HG03575 (cell line): ENCODE data around the gene FBXL22.

Experiments used
- ATAC-seq: cut with Tn5 transposase; IDR thresholded peaks from one replicate; pipeline ENCODE4 v1.9.1; 2021; ENCODE audit not compliant: unreplicated experiment, insufficient number of reproducible peaks, low FRiP score; ENCODE audit errors: extremely low read depth

The FBXL22 gene

DNA sequence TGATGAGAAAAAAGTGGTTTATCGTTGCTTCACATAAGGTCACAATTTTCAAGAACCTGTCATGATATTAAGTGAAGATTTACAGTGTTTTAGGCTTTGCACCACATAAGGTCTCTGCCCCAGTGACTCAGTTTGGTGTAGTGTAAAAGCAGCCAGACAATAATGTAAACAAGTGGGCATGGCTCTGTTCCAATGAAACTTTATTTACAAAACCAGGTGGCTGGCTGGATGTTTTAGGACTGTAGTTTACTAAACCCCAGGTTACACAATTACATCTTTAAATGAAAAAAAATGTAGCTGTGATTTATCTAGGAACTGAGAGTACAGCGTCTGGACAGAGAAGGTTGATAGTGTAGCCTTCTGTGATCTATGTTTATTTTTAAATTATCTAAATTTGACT is 9.7 kb upstream of the FBXL22 start:
- ATAC-seq = no peak

- ATAC-seq = no peak
Measured at GRCh38 chr15:63588826-63589225, 8.4 kb upstream of the FBXL22 start.

- ATAC-seq = no peak
Measured at GRCh38 chr15:63593705-63594671, 3.2 kb upstream of the FBXL22 start.

- no peak for ATAC-seq
Measured at GRCh38 chr15:63595065-63595464, 2.1 kb upstream of the FBXL22 start.

DNA sequence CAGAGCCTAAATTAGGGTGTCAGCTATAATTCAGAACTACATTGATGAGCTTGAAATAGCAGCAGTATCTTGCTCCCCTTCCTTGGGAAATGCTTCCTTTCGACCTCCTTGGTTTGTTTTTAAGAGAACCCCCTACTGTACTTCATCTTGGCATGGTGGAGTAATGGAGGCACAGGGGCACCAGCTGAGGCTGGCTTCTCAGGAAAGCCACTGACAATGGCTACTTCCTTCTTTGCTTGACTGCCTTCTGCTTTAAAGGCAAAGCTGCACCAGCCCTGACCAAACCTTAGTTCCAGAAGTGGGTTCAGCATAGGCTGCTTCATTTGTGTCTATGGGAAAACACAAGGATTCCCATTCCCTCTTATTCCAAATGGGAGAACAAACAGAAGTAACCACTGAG is 1.5 kb upstream of the FBXL22 start:
- ATAC-seq = no peak

- no peak for ATAC-seq
Measured at GRCh38 chr15:63596676-63597037, 530 bp upstream of the FBXL22 start.

GRCh38 chr15:63597821-63598220 is 634 bp downstream of the FBXL22 start:
- ATAC-seq = no peak

- no peak for ATAC-seq
Measured at GRCh38 chr15:63598473-63599400, 1.6 kb downstream of the FBXL22 start.

DNA sequence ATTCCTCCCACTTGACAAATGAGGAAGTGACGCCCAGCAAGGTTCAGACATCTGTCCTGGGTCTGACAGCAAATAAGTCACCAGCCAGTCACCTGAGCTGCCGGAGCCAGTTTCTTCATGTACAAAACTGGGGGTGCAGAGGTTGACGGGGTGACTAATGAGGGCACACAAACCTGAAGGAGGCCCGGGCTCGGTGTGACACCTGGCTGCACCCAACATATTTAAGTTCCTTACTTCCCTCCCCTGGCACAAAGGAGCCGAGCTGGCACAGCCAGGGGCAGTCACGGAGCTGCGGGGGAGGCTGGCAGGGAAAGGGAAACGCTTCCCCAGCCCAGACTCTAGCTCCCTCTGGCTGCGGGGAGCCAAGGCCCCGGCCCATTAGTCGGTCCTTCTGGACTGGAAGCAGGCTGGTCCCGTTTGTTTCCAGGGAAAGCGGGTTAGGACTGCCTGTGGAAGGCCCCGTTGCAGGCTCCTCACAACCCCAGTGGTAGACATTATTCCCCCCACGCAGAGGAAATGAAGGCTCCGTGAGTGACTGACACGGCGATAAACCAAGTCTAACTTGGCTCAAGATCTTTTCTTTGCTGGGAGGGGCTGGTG is 2.3 kb downstream of the FBXL22 start:
- ATAC-seq = no peak

DNA sequence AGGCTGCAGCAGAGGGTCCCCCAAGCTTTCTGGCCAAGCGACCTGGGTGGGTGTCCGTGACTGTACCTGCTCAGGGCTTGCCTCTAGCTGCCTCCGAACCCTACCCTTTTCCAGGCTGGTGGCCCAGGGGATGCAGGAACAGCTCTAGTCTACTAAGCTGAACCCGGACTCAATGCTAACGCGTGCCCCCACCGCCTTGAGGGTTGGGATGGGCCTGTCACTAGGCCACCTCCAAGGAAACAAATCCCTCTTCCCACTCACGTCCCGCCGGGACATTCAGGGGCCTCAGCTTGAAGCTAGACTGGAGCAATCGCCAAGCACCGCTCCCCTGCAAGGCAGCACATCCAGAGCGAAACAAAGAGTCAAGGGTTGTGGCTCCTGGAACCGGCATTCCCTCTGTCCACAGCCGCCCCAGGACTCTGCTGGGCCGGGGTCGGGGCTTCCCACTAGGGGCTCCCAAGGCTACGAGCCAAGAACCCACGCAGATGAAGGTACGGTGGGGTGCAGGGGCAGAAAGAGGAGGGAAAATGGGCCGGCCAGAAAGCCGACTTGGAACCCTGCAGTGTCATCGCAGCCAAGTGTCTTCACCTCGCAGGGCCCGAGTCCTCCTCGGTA is 2.9 kb downstream of the FBXL22 start:
- no peak for ATAC-seq

DNA sequence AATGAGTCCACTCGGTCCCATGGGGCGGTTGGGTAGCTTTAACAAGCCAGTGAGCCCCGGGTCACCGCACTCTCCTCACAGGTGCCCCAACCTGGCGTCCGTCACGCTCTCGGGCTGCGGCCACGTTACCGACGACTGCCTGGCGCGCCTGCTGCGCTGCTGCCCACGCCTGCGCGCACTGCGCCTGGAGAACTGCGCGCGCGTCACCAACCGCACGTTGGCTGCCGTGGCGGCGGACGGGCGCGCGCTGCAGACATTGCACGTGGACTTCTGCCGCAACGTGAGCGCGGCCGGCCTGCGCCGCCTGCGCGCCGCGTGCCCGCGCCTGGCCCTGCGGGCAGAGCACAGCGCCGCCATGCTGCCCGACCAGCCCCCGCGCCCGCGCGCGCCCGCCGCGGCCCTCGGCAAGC is 3.4 kb downstream of the FBXL22 start:
- peak; percentile 38 for ATAC-seq

DNA sequence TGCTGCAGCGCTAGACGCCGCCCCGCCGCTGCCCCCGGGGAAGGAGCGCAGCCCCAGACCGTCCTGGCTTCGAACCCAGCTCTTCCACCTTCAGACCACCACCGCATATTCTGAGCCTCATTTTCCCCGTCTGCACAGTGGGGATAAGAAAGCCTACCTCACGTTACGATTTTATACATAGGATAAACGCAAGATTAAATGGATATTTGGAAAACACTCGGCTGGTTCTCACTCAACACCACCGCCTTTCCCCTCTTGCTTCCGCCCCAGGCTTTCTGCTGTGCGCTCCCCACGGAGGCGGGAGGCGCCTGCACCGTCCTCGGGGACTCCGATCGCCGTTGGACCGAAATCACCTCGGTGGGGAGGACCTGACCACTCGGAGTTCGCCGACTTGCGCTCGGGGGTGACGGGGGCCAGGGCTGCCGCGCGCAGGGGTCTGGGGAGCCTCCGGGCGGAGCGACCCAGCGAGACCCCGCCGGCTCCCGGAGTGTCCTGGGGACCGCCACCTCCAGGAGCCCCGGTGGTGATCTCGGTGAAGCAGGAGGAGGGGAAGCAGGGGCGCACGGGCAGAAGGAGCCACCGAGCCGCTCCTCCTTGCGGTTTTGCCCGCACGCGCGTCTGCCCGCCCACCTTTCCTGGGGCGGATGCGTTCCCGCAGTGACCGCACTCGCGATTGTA is 4.0 kb downstream of the FBXL22 start:
- no peak for ATAC-seq

DNA sequence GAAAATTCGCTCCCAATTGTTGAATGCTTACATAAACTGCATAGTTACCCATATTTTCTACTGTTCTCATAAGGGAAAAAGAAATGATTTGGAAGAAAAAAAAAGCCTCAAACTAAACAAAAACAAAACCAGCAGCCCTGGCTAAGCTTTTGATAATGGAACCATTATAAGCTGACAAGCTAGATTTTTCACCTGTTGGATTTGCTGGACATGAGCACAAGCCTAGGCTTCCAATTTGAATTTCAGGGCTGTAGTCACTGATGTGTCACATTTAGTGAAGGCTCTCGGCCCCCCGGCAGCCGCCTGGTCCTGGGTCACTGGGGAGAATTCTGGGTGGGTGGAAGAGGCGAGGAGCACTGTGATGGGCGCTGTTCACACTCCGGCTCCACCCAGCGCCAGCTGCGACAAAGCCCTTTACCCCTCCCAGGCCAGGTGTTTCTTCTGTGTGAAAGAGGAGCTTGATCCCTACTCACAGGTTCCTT is 4.6 kb downstream of the FBXL22 start:
- ATAC-seq = no peak

DNA sequence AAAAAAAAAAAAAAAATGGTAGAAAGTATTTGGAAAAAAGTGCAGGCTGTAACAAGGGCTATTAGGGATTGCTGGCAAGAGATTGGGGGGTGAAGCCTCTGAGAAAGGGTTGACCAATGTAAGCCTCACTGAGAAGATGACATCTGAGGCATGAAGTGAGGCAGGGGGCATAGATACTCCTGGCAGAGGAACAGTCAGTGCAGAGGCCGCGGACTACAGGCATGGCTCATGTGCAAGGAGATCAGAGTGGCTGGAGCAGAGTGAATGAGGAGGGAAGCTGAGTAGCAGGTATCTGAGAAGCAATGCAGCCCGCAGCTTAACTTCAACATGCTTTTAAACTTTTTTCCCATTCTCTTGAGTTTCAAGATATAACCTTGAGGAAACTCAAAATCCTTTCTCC is 5.4 kb downstream of the FBXL22 start:
- no peak for ATAC-seq

DNA sequence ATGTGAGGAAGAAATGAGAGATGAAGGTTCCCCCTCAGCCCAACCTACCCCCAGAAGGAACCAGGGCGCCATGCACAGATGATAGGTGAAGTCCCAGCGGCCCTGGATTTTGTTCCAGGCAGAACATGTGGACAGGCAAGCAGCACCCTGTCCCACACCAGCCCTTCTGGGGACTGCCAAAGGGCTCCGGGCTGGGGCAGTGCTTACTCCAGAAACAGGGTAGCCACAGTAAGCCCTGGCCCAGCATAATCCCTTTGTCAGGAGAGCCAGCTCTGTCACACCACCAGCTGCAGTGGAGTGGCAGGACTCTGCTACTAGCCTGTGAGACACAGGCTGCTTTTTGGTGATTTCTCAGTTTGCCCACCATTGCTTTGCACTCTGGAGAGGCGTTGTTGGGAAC is 6.3 kb downstream of the FBXL22 start:
- ATAC-seq = no peak

DNA sequence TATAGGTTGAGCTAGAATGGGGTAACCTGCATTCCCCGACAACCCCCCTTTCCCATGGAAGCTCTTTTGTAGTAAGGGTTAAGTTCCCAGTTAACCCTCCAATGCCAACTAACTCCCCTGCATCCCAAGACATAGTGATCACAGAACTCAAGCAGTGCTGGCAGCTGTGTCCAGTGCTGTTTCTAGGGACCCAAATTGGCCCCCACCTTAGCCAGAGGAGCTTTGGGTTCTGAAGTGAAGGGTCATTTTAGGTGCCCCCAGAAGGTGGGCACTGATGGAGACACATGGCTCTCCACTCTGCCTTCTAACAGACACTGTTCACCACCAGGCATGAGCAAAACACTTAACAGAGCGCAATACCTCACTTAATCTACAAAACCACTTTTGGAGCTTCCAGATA is 7.1 kb downstream of the FBXL22 start:
- ATAC-seq = no peak

DNA sequence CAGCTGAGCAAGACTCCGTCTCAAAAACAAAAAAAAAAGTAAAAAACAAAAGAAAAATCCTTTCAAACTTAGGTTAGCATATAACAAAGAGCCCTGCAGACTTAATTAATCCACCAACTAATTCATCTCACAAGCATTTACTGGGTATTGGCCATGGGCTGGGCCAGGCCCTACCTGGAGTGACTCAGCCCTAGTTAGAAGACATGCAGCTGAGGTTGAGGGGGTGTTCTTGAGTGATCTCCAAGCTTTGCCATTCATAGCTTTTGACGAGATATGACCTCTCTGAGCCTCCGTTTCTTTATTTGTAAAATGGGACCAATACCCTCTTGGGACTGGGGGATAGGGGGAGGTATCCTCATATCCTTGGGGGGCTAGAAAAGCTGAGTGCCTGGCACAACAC is 7.8 kb downstream of the FBXL22 start:
- ATAC-seq = no peak

GRCh38 chr15:63605816-63606215 is 8.6 kb downstream of the FBXL22 start:
- ATAC-seq = no peak
